ENCODE measurements around the gene SYNE4.

GRCh38 chr19:35959968-35960320 is 48.7 kb downstream of the SYNE4 start:
- TF ChIP-seq, protein P1, sequence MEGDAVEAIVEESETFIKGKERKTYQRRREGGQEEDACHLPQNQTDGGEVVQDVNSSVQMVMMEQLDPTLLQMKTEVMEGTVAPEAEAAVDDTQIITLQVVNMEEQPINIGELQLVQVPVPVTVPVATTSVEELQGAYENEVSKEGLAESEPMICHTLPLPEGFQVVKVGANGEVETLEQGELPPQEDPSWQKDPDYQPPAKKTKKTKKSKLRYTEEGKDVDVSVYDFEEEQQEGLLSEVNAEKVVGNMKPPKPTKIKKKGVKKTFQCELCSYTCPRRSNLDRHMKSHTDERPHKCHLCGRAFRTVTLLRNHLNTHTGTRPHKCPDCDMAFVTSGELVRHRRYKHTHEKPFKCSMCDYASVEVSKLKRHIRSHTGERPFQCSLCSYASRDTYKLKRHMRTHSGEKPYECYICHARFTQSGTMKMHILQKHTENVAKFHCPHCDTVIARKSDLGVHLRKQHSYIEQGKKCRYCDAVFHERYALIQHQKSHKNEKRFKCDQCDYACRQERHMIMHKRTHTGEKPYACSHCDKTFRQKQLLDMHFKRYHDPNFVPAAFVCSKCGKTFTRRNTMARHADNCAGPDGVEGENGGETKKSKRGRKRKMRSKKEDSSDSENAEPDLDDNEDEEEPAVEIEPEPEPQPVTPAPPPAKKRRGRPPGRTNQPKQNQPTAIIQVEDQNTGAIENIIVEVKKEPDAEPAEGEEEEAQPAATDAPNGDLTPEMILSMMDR (IDR thresholded peaks at IDR 0.05 in 4 of 5, conservative IDR thresholded peaks at IDR 0.05 in 1 of 5), result no peak
- no peak for TF ChIP-seq POLR2A (IDR thresholded peaks at IDR 0.05)
